Activated CD8-positive, alpha-beta memory T cell treated with anti-CD3 and anti-CD28 coated beads, Interleukin-2, amount 50 U/mL, for 48 hours (primary cell): ENCODE results near the gene KCTD6.

Experiments used
- DNase-seq: peaks from one replicate; pipeline ENCODE4 v3.0.0-alpha.2; 2020

Gene KCTD6

DNA sequence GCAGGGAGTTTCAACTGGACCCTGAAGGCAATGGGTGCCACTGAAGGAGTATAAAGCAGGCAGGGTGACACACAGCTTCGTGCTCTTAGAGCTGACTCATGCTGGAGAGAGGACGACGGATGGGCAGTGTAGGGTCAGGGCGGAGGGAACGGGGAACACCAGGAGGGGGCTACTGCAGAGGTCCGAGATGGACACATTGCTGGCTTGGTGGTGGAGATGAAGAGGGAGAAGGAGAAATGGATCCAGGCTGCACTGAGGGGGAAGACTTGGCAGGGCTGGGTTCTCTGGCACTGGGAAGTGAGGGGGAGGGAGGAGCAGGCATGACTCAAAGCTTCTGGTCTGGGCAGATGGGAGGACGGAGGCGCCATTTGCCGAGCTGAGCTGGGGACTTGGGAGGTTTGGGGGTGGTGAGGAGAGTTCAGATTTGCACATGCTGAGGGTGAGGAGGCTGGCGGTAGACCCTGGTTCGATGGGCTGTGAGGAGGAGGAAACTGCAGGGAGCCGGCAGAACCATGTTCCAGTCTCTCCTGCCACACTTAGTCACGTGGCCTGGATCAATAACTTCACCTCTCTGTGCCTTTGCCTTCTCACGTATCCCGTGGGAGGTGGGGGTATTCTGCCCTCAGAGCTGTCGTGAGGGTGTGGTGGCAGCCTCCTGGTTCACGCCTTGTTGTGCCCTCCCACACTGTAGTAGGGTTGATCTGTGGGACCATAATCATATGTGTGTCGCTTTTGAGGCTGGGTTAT, 4.6 kb upstream of the KCTD6 start:
- DNase-seq, result no peak

DNA sequence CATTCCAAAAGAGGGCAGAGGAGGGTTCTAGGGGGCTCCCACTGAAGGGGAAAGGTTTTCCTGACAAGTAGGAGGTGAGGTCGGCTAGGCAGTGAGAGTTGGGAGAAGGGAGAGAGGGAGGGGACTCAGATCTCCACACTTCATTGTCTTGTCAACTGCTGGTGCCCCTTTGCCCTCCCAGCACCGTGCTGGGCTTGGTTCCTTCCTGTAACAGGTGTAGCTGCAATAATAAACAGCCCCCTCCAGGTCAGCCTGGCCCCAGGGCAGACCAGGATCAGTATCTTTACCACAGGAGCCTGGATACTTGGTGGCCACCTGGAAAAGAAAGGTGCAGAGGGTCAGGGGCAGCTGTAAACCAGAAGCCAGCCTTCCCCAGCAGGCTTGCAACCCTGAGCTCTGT, 2.9 kb upstream of the KCTD6 start:
- no peak for DNase-seq

DNA sequence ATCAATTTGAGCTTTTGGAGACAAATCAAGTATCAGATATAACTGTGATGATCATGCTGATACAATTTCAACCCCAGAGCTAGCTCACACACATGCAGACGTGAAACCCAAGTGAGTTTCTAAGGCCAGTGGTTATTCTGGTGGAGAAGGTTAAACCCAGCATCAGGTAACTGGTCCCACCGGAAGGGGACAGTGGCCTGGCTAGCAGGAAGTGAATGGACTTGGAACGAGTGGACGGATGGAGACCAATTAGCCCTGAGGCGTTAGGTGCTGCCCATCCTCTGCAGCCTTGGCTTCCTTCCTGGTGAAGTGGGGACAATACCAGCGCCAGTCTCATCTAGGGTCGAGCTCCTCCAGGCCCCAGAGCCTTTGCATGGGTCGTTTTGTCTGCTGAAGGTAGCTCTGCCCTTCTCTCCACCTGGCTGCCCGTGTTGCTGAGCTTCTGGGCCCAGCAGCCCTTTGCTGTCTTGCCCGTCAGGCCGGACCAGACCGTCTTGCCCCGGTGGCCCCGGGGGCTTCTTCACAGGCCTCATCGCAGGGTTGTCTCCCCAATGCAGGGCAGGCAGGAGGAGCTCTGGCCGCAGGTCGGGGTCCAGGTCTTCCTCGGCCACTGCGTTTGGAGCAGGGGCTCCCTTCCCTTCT, 915 bp upstream of the KCTD6 start:
- DNase-seq, result no peak

DNA sequence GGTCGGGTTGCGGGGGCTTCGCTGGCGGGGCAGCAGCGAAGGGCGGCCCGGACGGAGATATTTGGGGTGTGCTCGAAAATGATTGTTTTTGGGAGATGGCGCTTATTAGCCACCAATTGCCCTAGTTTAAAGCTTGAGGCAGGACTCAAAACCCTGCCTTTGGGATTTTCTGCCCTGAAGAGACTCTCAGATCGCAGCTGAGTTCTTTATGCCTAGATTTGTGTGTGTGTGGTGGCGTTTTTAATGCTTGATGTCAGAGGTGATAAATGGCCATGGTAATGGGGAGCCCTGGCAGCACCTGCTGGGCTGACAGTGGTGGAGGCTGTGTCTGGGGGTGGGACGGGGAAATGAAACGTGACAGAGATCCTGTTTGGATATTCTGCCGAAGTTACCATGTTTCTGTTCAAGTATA, 604 bp downstream of the KCTD6 start:
- DNase-seq, result peak; percentile 56

DNA sequence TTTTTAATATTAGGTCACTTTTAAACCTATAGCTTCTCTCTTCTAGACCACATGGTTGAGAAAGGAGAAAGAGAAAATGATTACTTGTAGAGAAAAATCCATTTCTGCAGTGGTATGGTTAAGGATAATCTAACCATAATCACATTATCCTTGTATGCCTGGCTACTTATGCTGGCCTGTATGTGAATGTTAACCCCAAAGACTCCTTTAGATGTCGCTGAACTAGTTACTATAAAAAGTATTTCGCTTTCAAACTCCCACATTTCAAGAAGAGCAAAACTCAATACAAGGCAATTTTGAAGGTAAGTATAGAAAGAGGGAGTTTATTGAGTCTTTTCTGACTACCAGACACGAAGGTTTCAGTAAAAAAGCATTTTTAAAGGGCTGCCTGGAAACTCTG, 2.2 kb downstream of the KCTD6 start:
- DNase-seq, result no peak

DNA sequence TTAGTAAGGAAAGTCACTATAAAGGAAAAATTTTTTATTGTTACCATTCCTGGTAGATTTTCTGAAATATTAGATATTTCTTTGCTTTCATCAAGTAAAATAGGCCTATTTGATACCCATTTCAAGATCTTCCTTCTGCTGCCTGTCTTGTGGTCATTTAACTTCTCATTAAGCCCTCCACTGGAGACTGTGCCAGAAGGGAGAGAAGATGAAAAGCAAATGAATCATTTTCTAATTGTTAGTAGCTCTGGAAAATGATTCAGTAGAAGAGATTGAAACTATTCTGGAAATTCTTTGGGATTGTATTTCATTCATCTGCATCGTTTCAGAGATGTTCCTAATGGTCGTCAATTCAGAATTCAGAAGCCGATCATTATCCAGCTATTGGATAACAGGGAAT, 3.2 kb downstream of the KCTD6 start:
- no peak for DNase-seq

DNA sequence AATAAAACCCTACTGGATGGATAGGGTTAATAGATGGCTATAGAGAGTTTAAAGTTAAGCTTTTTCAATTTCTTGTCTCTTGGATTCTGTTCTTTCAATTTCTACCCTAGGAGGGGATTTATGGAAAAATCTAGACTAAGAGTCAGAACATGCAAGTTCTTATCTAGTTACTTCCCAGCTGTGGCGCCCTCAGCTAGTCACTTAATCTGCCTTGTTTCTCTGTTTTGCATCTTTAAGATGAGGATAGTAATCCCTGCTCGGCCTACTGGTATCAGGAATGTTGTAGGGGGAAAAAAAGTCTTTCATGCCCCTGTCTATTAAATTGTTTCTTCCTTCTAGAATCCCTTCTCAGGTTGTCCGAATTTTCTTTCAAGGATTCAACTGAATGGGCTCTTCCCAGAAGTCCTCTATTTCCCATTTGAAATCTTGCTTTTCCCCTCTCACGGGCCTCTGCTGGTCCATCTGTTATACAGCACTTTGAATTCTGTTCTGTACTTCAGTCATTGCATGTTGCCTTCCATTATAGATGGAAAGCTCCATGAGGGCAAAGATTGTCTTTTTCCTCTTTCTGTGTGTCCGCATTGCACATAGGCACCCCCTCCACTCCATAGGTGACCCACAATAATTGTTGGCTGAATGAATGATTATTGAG, 4.4 kb downstream of the KCTD6 start:
- no peak for DNase-seq

DNA sequence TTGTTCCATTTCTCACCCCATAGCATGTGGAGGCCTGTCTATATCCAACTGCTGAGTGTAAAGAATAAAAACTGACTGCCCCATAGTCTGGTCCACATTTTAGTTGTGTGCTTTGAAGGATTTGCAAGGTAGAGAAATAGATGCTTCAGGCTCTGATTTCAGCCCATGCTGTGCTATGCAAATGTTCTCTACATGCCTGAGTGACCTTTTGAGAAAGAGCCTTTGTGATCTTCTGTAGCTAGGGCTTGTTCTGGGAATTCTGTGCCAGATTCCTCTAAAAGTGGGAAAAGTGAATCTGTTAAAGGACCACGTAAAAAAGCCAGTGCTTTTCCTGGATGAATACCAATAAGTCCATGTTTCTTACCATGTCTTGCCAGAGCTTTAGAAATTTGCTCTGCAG, 5.2 kb downstream of the KCTD6 start:
- DNase-seq, result no peak

DNA sequence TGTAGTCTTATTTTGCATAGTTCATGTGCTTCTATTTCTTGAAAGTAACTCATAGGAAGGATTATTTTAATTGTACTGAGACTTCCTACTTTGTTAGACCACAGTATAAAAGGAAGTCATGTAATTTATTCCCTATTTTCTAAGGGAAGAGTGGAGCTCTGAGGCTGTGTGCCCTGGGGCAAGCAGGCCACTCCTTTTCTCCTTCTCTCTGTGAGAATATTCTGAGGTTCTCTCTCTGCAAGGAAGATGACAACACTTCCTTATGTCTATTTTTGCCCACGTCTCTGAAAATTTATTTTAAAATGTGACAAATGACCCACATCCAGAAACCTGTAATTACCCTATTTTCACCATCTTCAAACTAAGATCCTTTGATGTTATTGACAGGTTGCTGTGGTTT, 11.0 kb downstream of the KCTD6 start:
- no peak for DNase-seq

DNA sequence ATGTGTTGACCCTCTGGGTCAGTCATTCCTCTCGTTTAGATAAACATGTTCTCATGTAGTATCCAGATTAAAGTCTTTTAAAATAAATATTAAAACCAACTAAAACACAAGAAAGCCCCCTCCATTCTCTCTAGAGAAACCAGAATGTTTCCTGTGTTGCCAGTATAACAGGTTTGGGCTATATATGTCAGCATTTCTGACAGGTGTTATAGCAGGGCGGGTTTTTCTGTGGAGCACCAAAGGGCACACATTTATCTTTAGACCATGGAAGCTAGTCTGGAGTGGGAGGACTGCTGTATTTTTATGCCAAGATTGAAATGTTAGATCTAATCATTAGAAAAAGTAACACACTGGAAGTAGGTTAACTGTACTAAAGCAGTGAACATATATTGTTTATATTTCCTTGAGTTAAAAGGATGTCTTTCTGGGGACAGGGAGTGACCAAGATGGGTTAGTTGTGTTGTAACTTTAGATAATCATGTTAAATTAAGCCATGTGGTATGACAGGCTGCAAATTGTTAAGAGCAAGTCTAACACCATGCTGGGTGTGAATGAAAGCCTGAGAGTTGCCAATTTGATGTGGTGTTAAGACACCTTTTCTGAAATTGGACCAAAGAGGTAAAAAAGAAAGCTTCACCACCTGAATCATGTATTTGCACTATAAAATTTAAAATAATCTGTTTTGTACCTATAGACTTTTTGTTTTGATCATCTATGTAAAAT, 15.6 kb downstream of the KCTD6 start:
- DNase-seq, result no peak

DNA sequence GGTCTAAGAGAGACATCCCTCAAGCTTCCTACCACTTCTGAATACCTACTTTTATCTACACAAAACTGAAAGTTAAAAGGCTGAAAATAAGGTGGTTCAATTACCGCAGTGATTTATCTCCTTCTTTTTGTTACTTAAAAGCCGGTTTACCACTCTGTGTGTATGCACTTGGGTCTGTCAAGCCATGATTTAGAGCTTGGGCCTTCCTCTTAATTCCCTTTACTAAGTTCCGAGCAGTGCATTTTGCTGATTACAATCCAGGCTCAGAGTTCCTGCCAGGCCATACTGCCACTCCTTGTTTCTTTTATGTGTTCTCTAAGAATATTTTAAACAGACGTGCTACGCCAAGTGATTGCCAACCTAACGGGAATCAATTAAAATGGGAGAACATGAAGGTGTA, 16.5 kb downstream of the KCTD6 start:
- DNase-seq, result no peak

DNA sequence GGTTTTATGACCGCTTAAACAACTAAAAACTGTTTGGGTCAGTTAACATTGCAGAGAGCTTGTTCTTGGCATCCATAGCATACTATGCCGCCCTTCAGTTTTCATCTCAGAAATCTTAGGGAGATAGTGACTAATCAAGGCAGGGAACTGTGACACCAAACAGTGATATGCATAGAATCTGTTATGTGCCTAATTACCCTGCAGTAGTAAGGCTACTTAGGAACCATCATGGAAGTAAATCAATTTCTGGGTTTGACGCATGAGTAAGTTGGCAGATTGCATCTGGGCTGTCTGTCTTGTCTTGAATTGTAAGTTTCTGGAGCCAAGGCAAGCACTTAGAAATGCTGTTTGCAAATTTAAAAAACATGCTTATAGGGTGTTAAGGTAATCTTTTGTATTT, 22.5 kb downstream of the KCTD6 start:
- no peak for DNase-seq

DNA sequence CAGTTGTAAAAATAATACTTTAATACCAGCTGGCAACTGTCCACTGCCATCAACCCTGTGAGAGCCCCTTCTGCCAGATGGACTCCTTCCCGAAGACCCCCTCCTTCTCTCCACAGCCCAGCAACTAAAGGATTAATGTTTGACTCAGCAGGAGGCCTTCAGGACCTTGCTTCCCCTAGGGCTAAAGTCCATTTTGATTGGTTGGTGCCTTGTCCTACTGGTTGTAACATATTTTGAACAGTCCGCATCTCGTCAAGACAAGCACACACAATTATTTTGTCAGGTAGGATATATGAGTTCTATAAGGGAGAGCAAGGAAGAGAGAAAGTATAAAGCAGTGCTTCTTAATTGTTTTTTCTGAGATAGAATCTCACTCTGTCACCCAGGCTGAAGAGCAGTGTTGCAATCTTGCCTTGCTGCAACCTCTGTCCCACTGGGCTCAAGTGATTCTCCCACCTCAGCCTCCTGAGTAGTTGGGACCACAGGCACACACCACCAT, 26.4 kb downstream of the KCTD6 start:
- DNase-seq, result no peak

DNA sequence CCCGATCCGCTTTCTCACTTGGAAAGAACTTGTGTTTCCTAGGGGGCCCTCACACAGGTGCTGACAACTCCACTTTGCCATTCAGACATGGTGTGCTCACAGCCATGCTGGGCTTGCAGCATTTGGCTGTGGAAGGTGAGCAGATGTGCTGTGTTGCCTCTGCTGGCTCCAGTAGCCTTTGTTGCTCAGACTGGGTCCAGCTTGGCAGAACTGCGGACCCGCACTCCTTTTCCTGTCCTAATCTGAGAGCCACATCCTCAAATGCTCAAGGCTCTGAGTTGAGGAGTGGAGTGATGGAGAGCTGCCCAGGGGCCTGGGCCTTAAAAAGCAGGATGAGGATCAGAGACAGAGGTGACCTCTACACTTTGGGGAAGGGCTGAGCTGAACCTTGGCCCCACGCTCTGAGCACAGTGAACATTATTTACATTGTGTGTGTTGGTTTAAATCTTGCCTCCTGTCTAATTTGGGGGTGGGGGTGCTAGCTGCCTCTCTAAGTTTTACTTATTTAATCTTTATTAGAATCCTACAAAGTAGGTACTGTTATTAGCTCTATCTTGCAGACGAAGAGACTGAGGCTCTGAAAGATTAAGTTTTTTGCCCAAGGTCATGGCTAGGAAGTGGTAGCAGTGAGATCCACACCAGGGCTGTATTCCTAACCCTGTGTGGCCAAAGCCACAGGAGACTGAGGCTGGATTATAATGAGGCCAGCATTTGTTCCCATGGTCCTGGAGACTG, 27.9 kb downstream of the KCTD6 start:
- DNase-seq, result no peak

DNA sequence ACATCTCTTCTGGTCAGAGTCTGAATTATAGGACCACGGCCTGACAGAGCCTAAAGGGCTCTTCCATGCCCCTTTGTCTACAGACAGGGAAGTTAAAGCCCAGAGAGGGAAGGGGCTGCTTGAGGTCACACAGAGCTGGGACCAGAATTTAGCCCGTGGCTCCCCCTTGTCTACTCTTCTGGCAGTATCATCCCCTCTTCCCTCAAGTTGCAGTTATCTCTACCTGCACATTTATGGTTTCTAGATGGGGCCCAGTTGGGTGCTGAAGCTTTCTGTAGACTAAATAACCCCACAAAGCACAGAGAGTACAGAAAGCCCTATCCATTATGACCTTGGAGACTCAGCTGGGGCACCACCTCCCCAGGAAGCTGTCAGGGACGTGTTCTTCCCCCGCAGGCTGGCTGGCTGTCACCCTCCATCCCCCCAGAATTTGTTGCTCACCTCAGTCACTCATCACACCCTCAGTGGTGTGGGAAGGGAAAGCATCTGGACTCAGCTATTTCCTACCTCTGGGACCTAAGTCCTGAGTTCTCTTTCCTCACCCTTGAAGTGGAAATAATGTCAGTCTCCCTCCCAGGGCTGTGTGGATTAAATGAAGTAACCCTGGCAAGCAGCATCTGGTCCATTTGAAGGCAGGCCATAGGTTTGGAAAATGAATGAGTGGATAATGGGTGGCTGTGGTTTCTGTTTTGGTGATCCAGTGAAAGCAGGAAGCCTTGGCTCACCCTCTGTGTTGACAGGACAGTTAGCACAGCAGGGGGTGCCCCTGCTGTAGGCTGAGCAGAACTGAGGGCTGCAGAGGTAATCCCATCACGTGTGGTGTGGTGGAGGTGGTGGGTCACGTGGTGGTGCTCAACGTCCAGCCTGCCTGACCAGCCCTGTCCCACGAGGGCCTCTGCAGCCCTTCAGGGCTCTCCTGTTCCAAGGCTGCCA, 28.8 kb downstream of the KCTD6 start:
- DNase-seq, result no peak

DNA sequence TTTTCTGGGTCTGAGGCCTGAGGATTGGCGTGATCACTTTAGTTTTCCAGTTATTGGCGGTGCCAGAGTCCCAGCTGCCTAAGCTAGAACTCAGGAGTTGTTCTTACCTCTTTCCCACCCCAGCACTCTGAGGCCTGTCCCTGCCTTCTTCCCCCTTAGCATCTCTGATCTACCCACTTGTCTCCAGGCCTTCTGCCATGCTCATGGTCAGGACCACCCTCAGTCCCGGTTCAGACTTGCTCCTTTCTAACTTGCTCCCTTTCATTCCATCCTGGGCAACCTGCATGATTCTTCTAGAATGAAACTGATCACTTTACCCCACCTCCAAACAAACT, 29.4 kb downstream of the KCTD6 start:
- no peak for DNase-seq

DNA sequence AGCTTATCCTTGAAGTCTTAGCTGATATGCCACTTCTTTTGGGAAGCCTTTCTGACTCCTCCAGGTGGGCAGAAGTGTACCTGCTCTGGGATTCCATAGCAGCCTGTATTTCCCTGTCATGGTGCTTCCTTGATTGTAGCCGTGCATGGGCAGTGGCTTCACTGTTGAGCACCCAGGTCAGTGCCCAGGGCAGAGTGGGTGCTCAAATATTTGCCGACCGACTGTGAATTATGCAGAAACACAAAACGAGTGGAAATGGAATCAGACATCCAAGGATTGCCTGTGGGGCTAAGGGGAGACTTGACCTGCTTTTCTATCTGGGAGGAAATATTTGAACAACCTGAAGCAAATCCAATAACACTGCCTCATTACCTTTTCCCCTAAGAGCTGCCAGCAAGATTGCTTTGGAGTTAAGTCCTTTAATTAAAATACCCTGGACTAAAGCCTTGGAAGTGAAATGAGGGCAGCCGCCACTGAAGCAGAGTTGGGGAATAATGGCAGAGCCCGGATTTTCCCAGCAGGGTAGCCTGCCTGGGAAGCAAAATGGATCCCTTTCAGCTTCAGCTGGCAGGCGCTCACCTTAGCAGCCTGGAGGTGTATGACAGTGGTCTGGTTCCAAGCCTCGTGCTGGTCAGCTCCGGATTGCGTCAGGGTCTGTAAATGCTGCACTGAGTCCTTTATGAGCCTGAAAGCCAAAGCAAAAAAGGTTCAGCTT, 30.2 kb downstream of the KCTD6 start:
- DNase-seq, result no peak

DNA sequence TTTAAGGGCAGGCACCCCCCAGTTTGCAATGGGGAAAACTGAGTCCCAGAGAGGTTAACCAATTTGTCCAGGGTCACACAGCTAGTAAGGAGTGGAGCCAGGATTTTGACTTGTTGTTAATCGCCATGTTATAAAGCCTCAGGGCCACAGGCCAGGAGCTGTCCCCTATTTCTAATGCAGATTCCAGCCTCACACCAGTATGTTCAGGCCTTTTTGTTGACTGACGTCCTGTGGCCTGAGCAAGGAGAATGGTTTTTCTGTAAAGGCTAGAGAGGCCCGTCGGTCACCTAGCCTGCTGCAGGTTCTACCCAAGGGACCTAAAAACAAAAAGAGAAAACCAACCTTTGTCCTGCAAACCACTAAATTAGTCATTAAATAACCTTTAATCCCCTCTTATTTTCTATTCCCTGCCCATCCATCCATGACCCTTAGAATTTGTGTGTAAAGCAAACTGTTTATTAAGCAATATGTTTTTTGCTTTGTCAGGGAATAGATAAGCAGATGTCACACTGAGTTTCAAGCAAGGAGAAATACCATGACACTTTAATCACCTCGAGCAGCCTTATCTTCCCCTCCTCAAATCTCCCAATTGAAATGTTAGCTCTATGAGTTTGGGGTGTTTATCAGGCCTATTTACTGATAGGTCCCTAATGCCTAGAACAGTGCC, 31.0 kb downstream of the KCTD6 start:
- DNase-seq, result no peak

DNA sequence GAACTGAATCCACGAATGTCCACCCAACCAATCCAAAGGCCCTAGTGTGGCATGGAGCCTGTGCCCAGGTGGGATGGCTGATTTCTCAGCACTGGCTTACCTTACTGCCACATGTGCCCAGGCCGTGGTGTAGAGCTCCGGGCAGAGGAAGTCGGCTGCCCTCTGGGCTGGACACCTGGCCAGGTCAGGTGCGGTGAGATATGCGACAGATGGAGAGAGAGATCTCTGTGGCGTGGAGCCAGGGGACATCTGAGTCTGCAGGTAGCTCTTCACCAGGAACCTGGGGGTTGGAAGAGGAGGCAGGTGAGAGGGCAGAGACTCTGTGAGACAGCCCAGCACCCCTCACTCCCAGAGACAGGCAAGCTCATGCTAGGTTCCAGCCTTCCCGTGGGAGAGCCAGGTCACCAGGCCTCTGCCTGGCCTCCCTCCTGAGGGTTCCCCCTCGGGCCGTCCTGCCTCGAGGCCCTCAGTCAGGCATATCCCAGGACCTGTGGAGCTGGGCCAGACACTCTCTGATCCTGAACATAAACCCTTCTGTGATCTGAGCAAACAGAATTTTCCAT, 32.5 kb downstream of the KCTD6 start:
- no peak for DNase-seq

DNA sequence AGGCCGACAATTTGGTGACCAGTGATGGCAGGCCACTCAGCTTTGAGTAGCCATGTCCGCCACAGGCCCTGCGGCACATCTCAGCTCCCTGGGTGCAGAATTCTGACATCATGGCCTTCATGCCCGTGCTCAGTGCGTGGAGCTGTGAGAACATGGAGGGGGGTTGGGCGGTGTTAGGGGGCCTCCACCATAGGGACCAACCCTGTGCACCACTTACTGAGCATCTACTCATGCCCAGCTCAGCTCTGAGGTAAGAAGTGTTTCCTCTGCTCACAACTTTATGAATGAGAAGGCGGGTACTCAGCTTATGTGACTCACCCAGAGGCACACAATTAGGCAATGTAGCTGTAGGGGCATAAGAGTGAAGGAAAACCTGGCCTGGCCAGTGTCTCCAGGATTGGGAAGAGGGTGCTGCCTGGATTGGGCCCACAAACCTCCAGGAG, 34.6 kb downstream of the KCTD6 start:
- DNase-seq, result no peak
